ENCODE measurements around the gene ELF4.

ELF4 gene

DNA sequence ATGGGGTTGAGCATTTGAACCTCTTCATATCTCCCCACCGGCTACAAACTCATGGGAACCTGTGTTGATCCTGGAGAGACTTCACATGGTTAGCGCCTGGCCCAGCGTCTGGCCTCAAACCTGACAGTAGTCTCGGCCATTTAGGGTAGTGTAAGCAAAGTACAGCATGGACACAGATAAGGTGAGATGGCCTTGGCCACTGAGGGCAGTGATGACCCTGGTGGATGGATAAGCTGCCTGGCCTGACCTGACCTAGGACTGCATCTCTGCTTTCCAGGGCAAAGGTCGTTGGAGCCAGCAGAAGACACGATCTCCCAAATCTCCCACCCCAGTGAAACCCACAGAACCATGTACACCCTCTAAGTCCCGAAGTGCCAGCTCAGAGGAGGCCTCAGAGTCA lies 76.1 kb downstream of the ELF4 start:
- H3K27me3 ChIP-seq (ENCODE audit: insufficient read depth, low read length, poor library complexity, severe bottlenecking): no peaks in the 10 kb centered on the region
- peaks cover 83% of the 10 kb centered on the region; the same call in 1 of the 2 replicates for H3K36me3 ChIP-seq (ENCODE audit: insufficient read depth, low read length)
- no peaks in the 10 kb centered on the region for H3F3A ChIP-seq (ENCODE audit: low read depth)
- no peak overlapping the region for H3K4me2 ChIP-seq (ENCODE audit: low read depth, low read length, poor library complexity, severe bottlenecking)
- H2AFZ ChIP-seq (ENCODE audit: low read length): no peak overlapping the region
- TF ChIP-seq EZH2phosphoT487 (IDR thresholded peaks at IDR 0.05; ENCODE audit: borderline replicate concordance): no peak
- TF ChIP-seq, protein P1, sequence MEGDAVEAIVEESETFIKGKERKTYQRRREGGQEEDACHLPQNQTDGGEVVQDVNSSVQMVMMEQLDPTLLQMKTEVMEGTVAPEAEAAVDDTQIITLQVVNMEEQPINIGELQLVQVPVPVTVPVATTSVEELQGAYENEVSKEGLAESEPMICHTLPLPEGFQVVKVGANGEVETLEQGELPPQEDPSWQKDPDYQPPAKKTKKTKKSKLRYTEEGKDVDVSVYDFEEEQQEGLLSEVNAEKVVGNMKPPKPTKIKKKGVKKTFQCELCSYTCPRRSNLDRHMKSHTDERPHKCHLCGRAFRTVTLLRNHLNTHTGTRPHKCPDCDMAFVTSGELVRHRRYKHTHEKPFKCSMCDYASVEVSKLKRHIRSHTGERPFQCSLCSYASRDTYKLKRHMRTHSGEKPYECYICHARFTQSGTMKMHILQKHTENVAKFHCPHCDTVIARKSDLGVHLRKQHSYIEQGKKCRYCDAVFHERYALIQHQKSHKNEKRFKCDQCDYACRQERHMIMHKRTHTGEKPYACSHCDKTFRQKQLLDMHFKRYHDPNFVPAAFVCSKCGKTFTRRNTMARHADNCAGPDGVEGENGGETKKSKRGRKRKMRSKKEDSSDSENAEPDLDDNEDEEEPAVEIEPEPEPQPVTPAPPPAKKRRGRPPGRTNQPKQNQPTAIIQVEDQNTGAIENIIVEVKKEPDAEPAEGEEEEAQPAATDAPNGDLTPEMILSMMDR (conservative IDR thresholded peaks at IDR 0.05; ENCODE audit: low read length): no peak
- H3K9ac ChIP-seq (ENCODE audit: low read depth, low read length, poor library complexity, severe bottlenecking): no peak overlapping the region
- no peaks in the 10 kb centered on the region for H3K9me2 ChIP-seq (replicated peaks; ENCODE audit: low read depth, low read length)
- H3K4me1 ChIP-seq (ENCODE audit: insufficient read depth, low read length, poor library complexity, severe bottlenecking): no peaks in the 10 kb centered on the region
- no peaks in the 10 kb centered on the region for H4K20me1 ChIP-seq (ENCODE audit: insufficient read depth, low read length, poor library complexity, severe bottlenecking)
- H3K9me3 ChIP-seq (ENCODE audit: insufficient read depth, low read depth, low read length): no peaks in the 10 kb centered on the region
- H3K4me3 ChIP-seq (ENCODE audit: low read length, poor library complexity, severe bottlenecking): no peak overlapping the region
- no peaks in the 10 kb centered on the region for H3K79me2 ChIP-seq (ENCODE audit: insufficient read depth, low read length)

DNA sequence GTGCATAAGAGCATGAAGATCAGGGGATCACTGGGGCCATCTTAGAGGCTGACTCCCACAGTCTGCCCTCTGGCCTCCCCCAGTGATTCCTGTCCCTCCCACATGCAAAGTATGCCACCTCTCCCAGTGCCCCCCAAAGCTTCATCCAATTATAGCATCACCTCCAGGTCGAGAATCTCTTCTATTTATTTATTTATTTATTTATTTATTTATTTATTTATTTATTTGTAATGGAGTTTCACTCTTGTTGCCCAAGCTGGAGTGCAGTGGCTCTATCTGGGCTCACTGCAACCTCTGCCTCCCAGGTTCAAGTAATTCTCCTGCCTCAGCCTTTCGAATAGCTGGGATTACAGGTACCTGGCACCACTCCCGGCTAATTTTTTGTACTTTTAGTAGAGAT lies 77.7 kb downstream of the ELF4 start:
- no peak overlapping the region for H2AFZ ChIP-seq (ENCODE audit: low read length)
- H3F3A ChIP-seq (ENCODE audit: low read depth): no peaks in the 10 kb centered on the region
- no peaks in the 10 kb centered on the region for H3K9me2 ChIP-seq (replicated peaks; ENCODE audit: low read depth, low read length)
- no peaks in the 10 kb centered on the region for H3K79me2 ChIP-seq (ENCODE audit: insufficient read depth, low read length)
- H3K9me3 ChIP-seq (ENCODE audit: insufficient read depth, low read depth, low read length): no peaks in the 10 kb centered on the region
- H3K4me3 ChIP-seq (ENCODE audit: low read length, poor library complexity, severe bottlenecking): no peak overlapping the region
- no peak overlapping the region for H3K9ac ChIP-seq (ENCODE audit: low read depth, low read length, poor library complexity, severe bottlenecking)
- H3K36me3 ChIP-seq (ENCODE audit: insufficient read depth, low read length): peaks cover 84% of the 10 kb centered on the region; the same call in 1 of the 2 replicates
- no peaks in the 10 kb centered on the region for H3K4me1 ChIP-seq (ENCODE audit: insufficient read depth, low read length, poor library complexity, severe bottlenecking)
- H4K20me1 ChIP-seq (ENCODE audit: insufficient read depth, low read length, poor library complexity, severe bottlenecking): no peaks in the 10 kb centered on the region
- no peak overlapping the region for H3K4me2 ChIP-seq (ENCODE audit: low read depth, low read length, poor library complexity, severe bottlenecking)
- H3K27me3 ChIP-seq (ENCODE audit: insufficient read depth, low read length, poor library complexity, severe bottlenecking): no peaks in the 10 kb centered on the region
- TF ChIP-seq, protein P1 (conservative IDR thresholded peaks at IDR 0.05; ENCODE audit: low read length): no peak
- TF ChIP-seq EZH2phosphoT487 (IDR thresholded peaks at IDR 0.05; ENCODE audit: borderline replicate concordance): no peak

DNA sequence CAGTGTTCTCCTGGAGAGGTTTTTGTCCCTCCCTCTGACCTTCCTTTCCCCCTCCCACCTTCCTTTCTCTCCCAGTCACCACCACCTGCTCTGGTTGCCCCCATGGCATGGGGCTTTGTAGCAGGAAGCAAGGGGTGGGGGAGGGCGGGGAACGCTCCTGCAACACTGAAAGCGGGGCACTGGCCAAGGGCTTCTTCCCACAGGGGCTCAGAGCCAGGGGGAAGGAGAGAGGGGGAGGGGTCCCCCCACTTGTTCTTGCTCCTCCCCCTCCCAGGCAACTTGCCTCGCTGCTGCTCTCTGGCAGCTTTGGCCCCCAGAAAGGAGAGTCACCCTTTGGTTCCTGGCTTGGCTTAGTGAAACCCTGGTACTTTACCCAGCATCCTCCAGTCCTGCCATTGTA lies 79.5 kb downstream of the ELF4 start:
- Histone ChIP-seq H3K79me2 (ENCODE audit: insufficient read depth, low read length) (no peaks in the 10 kb centered on the region), H2AFZ (ENCODE audit: low read length) (no peak overlapping the region), H4K20me1 (ENCODE audit: insufficient read depth, low read length, poor library complexity, severe bottlenecking) (peaks cover 2% of the 10 kb centered on the region), H3K9me2 (replicated peaks; ENCODE audit: low read depth, low read length) (no peaks in the 10 kb centered on the region), H3K4me1 (ENCODE audit: insufficient read depth, low read length, poor library complexity, severe bottlenecking) (no peaks in the 10 kb centered on the region), H3K4me2 (ENCODE audit: low read depth, low read length, poor library complexity, severe bottlenecking) (no peak overlapping the region), H3K9me3 (ENCODE audit: insufficient read depth, low read depth, low read length) (no peaks in the 10 kb centered on the region), H3K9ac (ENCODE audit: low read depth, low read length, poor library complexity, severe bottlenecking) (no peak overlapping the region), H3K4me3 (ENCODE audit: low read length, poor library complexity, severe bottlenecking) (no peak overlapping the region), H3K27me3 (ENCODE audit: insufficient read depth, low read length, poor library complexity, severe bottlenecking) (no peaks in the 10 kb centered on the region), H3F3A (ENCODE audit: low read depth) (no peaks in the 10 kb centered on the region), H3K36me3 (ENCODE audit: insufficient read depth, low read length) (peaks cover 90% of the 10 kb centered on the region)
- no peak for TF ChIP-seq EZH2phosphoT487 (IDR thresholded peaks at IDR 0.05; ENCODE audit: borderline replicate concordance)
- TF ChIP-seq, protein P1 (conservative IDR thresholded peaks at IDR 0.05; ENCODE audit: low read length): no peak
